GM20000 (cell line): ENCODE results near the gene FAAH2.

ENCODE experiments used
- DNase-seq: peaks from one replicate; pipeline ENCODE4 v3.0.0; 2012; ENCODE audit warnings: low spot score
- TF ChIP-seq, protein P1 (sequence below): IDR thresholded peaks from 2 replicates; pipeline ENCODE4 v1.5.1; 2012; ENCODE audit warnings: mild to moderate bottlenecking, control low read depth; ENCODE audit errors: extremely low read depth, missing control alignments

Gene FAAH2

DNA sequence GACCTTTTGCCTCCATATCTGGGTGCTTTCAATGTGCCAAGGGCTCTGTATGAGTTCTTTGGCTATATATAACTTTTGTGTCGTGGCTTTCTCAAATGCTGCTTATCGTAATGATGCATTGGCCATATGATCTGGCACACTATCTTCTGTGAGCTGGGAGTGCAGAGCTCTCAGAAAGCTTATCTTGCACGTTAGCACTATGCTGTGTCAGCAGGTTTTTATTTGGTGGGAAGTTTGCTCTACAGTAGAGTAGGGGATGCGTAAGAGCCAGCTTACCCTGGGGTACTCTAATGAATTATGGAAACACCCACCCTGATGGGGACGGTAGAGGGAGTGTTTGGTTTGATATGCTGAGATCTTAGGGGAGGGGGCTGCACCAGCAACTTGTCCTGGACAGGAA is 119.6 kb downstream of the FAAH2 start:
- TF ChIP-seq, protein P1, sequence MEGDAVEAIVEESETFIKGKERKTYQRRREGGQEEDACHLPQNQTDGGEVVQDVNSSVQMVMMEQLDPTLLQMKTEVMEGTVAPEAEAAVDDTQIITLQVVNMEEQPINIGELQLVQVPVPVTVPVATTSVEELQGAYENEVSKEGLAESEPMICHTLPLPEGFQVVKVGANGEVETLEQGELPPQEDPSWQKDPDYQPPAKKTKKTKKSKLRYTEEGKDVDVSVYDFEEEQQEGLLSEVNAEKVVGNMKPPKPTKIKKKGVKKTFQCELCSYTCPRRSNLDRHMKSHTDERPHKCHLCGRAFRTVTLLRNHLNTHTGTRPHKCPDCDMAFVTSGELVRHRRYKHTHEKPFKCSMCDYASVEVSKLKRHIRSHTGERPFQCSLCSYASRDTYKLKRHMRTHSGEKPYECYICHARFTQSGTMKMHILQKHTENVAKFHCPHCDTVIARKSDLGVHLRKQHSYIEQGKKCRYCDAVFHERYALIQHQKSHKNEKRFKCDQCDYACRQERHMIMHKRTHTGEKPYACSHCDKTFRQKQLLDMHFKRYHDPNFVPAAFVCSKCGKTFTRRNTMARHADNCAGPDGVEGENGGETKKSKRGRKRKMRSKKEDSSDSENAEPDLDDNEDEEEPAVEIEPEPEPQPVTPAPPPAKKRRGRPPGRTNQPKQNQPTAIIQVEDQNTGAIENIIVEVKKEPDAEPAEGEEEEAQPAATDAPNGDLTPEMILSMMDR = no peak
- DNase-seq = no peak

DNA sequence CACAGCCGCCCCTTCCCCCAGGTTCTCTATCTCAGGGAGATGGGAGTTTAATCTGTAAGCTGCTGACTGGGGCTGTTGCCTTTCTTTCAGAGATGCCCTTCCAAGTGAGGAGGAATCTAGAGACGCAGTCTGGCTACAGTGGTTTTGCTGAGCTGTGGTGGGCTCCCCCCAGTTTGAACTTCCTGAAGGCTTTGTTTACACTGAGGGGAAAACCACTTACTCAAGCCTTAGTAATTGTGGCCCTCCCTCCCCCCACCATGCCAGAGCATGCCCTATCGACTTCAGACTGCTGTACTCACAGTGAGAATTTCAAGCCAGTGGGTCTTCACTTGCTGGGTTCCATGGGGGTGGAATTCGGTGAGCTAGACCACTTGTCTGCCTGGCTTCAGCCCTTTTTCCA is 131.3 kb downstream of the FAAH2 start:
- TF ChIP-seq, protein P1 = no peak
- DNase-seq = no peak

DNA sequence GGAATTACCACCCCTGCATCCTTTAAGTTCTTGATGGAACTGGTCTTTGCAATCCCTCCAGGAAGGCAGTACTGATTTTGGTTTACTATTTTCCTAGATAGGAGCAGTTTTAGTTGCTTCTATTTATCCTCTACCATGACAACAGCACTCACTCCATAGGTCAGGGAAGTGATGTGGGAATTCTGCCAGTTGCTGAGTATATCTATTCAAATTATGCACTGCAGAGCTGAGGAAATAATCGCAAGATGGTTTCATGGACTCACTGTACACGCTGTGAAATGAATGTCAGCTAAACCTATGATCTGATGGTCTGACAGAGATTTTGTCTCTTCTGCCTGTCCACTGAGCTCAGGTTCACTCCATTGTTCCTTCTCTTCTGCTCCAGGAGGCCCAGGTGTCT is 135.8 kb downstream of the FAAH2 start:
- TF ChIP-seq, protein P1 = no peak
- DNase-seq = no peak

DNA sequence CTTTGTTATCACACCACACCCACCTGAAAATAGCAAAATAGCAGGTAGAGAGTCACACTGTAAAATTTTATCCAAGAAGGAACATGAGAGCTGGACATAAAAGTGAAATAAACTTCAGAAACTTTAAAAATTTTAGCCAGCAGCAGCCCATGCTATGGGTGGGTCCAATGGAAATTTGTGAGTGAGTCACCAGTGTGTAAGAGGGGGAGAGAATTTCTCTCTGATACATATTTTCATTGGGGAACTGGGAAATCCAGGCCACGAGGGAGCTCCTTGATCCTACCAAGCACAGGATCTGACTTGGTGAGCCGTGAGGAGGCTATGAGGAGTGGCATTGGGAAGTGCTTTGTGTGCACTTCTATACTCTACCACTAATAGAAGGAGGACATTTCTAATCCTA is 136.3 kb downstream of the FAAH2 start:
- no peak for DNase-seq
- TF ChIP-seq, protein P1 = no peak

DNA sequence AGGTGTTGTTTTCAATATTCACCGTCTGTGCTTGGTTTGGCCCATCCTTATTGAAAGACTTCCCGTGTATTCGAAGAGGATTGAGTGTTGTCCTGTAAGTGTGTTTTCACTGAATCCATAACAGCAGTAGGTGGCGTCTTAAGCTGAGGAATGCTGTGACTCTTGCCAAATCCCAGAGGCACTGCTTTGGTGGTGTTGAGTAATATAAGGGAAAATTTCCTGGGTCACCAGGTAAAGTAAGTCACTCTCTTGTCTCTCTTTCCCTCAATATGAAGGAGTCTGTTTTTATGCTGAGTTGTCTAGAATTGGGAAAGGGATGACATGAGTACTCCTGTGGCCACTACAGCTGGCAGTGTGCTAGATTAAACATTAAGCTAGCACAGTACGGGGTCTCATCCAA is 158.6 kb downstream of the FAAH2 start:
- DNase-seq = no peak
- TF ChIP-seq, protein P1 = no peak

DNA sequence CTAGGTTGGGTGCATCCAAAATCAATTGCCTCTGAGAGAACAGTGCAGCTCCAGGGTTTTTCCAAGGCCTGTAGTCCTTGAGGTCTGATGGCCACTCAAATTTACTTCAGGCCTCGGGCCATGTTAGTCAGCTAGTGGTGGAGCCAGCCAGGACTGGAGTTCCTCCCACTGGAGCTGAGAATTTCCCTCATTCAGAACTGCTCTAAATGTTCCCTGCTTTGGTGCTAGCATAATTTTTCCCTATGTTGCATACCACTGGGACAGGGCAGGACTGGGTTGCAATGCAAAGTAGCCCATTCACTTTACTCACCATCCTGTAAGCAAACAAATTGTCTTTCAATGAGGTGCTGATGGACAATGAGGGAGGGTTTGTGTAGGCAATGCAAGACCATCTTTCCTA is 159.3 kb downstream of the FAAH2 start:
- TF ChIP-seq, protein P1 = no peak
- no peak for DNase-seq

DNA sequence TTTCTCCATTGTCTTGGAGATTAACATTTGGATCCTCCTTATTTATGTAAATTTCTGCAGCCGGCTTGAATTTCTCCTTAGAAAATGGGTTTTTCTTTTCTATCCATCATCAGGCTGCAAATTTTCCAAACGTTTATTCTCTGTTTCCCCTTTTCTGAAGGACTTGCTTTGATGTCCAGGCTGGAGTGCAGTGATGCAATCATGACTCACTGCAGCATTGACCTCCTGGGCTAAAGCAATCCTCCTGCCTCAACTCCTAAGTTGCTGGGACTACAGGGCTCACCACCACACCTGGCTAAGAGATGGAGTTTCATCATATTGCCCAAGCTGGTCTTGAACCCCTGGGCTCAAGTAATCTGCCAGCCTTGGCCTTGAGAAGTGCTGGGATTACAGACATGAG is 161.3 kb downstream of the FAAH2 start:
- DNase-seq = no peak
- TF ChIP-seq, protein P1 = no peak

DNA sequence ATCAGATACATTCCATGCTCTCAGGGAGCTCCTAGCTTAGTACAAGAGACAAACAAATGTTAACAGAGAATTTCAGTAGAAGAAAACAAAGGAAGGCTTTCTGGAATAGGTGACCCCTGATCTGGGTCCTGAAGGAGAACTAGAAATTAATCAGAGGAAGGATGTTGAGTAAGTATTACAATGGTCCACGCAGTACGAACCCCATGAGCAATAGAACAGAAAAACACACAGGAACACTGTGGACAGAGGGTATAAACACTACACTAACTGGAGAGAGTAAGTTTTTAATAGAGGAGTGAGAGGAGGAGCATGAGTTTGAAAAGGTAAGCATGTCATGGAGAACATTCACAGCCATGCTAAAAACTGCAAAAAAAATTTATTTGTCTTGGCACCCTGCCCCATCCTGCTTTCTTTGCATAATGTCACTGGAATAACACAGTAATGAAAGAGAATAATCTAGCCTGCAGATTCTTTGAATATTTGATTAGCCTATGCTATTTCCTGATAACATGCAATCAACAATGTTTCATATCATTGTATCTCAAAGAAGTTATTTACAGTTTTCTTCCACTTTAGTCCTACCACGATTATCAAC is 165.0 kb downstream of the FAAH2 start:
- TF ChIP-seq, protein P1 = no peak
- no peak for DNase-seq
